ENCODE measurements around the gene STAT6. TPM values are rescaled to one million over a fixed set of nuclear protein-coding genes. Genes with fewer than 3 reads are reported as not detected.

The STAT6 gene
- total and polyA plus RNA-seq, 2 donors (not counting 1 experiment from before 2014, with no cell fraction given) = 544 to 736 TPM

- Histone ChIP-seq H3K9me3 (ENCODE audit: control extremely low read depth in 1 of 3, control insufficient read depth in 2 of 3, insufficient read depth in 1 of 3, low read length in 2 of 3) (no peaks in the 10 kb centered on the region), H3K9ac (ENCODE audit: low read length) (peak overlapping the region; percentile 29), H3K4me1 (ENCODE audit: control insufficient read depth in 2 of 2, insufficient read depth in 2 of 2, low read length in 2 of 2) (peaks cover 30 to 47% of the 10 kb centered on the region in 2 donors), H3K4me3 (ENCODE audit: control extremely low read depth in 1 of 5, extremely low read depth in 1 of 5, insufficient read depth in 1 of 5, low read depth in 2 of 5, low read length in 4 of 5) (peak overlapping the region in 1 of 5 experiments; percentile 13), H3K4me2 (replicated peaks; ENCODE audit: low read depth, low read length, poor library complexity, severe bottlenecking) (peak overlapping the region; percentile 55), H3K27me3 (replicated peaks in 1 of 4; ENCODE audit: control extremely low read depth in 1 of 4, control insufficient read depth in 3 of 4, insufficient read depth in 4 of 4, low read length in 3 of 4) (no peaks in the 10 kb centered on the region), H4K20me1 (ENCODE audit: control insufficient read depth, insufficient read depth, low read length, poor library complexity, severe bottlenecking) (no peaks in the 10 kb centered on the region), H3K27ac (ENCODE audit: low read length in 2 of 2) (peak overlapping the region; percentile 22 to 60), H3K79me2 (ENCODE audit: control insufficient read depth, insufficient read depth, low read length) (no peaks in the 10 kb centered on the region), H2AFZ (ENCODE audit: insufficient read depth, low read depth, low read length, poor library complexity, severe bottlenecking) (no peak overlapping the region), H3K36me3 (replicated peaks in 1 of 2; ENCODE audit: control extremely low read depth in 1 of 2, control insufficient read depth in 1 of 2, extremely low read depth in 1 of 2, insufficient read depth in 2 of 2, low read length in 1 of 2) (peaks cover 1 to 11% of the 10 kb centered on the region in 2 experiments)
- WGBS (ENCODE audit: insufficient coverage) = 0% methylated on average over 1 of the region's 1 CpG
- ChIA-PET CTCF (interaction anchor here (1.0 to 9.4 kb wide), 8 partner anchors 10 to 170 kb away, joined by 3 to 99 read pairs (median 6); partner anchors contain the start of genes STAT6 and ZBTB39), POLR2A (no interaction called here)
- H3K9me3 Mint-ChIP-seq (ENCODE audit: insufficient read depth) = no peaks in the 10 kb centered on the region
- intact Hi-C loops (cut with micrococcal nuclease) = no loop called here
- TF ChIP-seq CTCF (IDR thresholded peaks at IDR 0.05) = no peak
- TF ChIP-seq EZH2 (IDR thresholded peaks at IDR 0.05; ENCODE audit: borderline replicate concordance, insufficient read depth, low read depth, low read length, poor library complexity, severe bottlenecking) = no peak
- peak overlapping the region; percentile 70 for H3K4me3 Mint-ChIP-seq
- no peaks in the 10 kb centered on the region for H3K27me3 Mint-ChIP-seq
- peak overlapping the region; percentile 77 for H3K27ac Mint-ChIP-seq
- peaks cover 57% of the 10 kb centered on the region for H3K4me1 Mint-ChIP-seq
- DNase-seq (peak; percentile 35), ATAC-seq (ENCODE audit: low read depth) (peak; percentile 66)
Measured at GRCh38 chr12:57058454-57058853, 52.7 kb downstream of the STAT6 start.

- H3K4me3 ChIP-seq (ENCODE audit: control extremely low read depth in 1 of 5, extremely low read depth in 1 of 5, insufficient read depth in 1 of 5, low read depth in 2 of 5, low read length in 4 of 5) = no peak overlapping the region
- Mint-ChIP-seq H3K9me3 (ENCODE audit: insufficient read depth) (no peaks in the 10 kb centered on the region), H3K4me3 (no peak overlapping the region), H3K27me3 (no peaks in the 10 kb centered on the region), H3K27ac (peak overlapping the region; percentile 43), H3K4me1 (peaks cover 50% of the 10 kb centered on the region)
- POLR2A ChIA-PET = no interaction called here
- peaks cover 1 to 8% of the 10 kb centered on the region in 2 experiments for H3K36me3 ChIP-seq (replicated peaks in 1 of 2; ENCODE audit: control extremely low read depth in 1 of 2, control insufficient read depth in 1 of 2, extremely low read depth in 1 of 2, insufficient read depth in 2 of 2, low read length in 1 of 2)
- no peak for DNase-seq
- H4K20me1 ChIP-seq (ENCODE audit: control insufficient read depth, insufficient read depth, low read length, poor library complexity, severe bottlenecking) = no peaks in the 10 kb centered on the region
- H3K9ac ChIP-seq (ENCODE audit: low read length) = no peak overlapping the region
- intact Hi-C loops (cut with micrococcal nuclease) = no loop called here
- no peak overlapping the region for H3K4me2 ChIP-seq (replicated peaks; ENCODE audit: low read depth, low read length, poor library complexity, severe bottlenecking)
- H3K4me1 ChIP-seq (ENCODE audit: control insufficient read depth in 2 of 2, insufficient read depth in 2 of 2, low read length in 2 of 2) = peaks cover 24 to 38% of the 10 kb centered on the region in 2 donors
- H3K27me3 ChIP-seq (replicated peaks in 1 of 4; ENCODE audit: control extremely low read depth in 1 of 4, control insufficient read depth in 3 of 4, insufficient read depth in 4 of 4, low read length in 3 of 4) = no peaks in the 10 kb centered on the region
- no peaks in the 10 kb centered on the region for H3K9me3 ChIP-seq (ENCODE audit: control extremely low read depth in 1 of 3, control insufficient read depth in 2 of 3, insufficient read depth in 1 of 3, low read length in 2 of 3)
- CTCF ChIA-PET = interaction anchor here (1.3 to 2.5 kb wide), 4 partner anchors 12 to 71 kb away, joined by 4 to 12 read pairs (median 6); no protein-coding TSS in a partner anchor
- H3K79me2 ChIP-seq (ENCODE audit: control insufficient read depth, insufficient read depth, low read length) = no peaks in the 10 kb centered on the region
- no peak overlapping the region for H3K27ac ChIP-seq (ENCODE audit: low read length in 2 of 2)
- no peak for ATAC-seq (ENCODE audit: low read depth)
- TF ChIP-seq CTCF (IDR thresholded peaks at IDR 0.05) (no peak), EZH2 (IDR thresholded peaks at IDR 0.05; ENCODE audit: borderline replicate concordance, insufficient read depth, low read depth, low read length, poor library complexity, severe bottlenecking) (no peak)
- no peak overlapping the region for H2AFZ ChIP-seq (ENCODE audit: insufficient read depth, low read depth, low read length, poor library complexity, severe bottlenecking)
- WGBS (ENCODE audit: insufficient coverage) = 100% methylated on average over 1 of the region's 6 CpGs
Measured at GRCh38 chr12:57057067-57057751, 54.0 kb downstream of the STAT6 start.

Measured in B cell (primary cell).